HepG2 (cell line): ENCODE results near the gene ZKSCAN5. TPM values are rescaled to one million over a fixed set of nuclear protein-coding genes. Genes with fewer than 3 reads are reported as not detected.

Source experiments
- ATAC-seq: fragments of 200-7000 bp; cut with Tn5 transposase; 3 replicates; pipeline ENCODE4 v1.9.1; 2020; ENCODE audit warnings: mild to moderate bottlenecking, moderate library complexity
- BruUV-seq: library from RNA; stranded (reverse); fragments of 400-500 nt; replicated peaks from 2 replicates; lab custom pipeline; 2021; lab: Mats Ljungman, UMichigan
- CTCF ChIA-PET: fragments of 300-600 bp; formaldehyde crosslinking; extraction: SDS; loops from one replicate; lab custom pipeline; 2021; ENCODE audit warnings: low total read pairs, inconsistent platforms, low intra/inter-chr PET ratio; lab: Yijun Ruan, JAX
- POLR2A ChIA-PET: fragments of 350-600 bp; sonication (Branson Sonifier 250); formaldehyde crosslinking; loops from one replicate; lab custom pipeline; 2020; ENCODE audit warnings: antibody characterized with exemption, inconsistent platforms; lab: Yijun Ruan, JAX
- DNase-seq: peaks from one replicate; pipeline ENCODE4 v3.0.0-alpha.2; 2015; ENCODE audit warnings: low spot score
- FAIRE-seq: peaks from 3 replicates; lab custom pipeline; 2011; peaks lifted over from hg19 to GRCh38; lab: Jason Lieb, UNC
- H2AFZ ChIP-seq: one replicate; pipeline ENCODE4 v1.6.1; 2011; ENCODE audit warnings: low read length, inconsistent platforms
- H3K27ac ChIP-seq: fragments of 300-600 bp; 3 replicates; pipeline ENCODE4 v1.8.0; 2011; ENCODE audit warnings: mixed run types, mild to moderate bottlenecking, mixed read lengths, low read length, inconsistent platforms; ENCODE audit not compliant: insufficient read depth; ENCODE audit errors: extremely low read length
- H3K27me3 ChIP-seq, 2 experiments: fragments of 200-600 bp in 1 of 2; 2 replicates in 1 of 2; 3 replicates in 1 of 2; pipeline versions ENCODE4 v1.6.0 to v1.8.0; 2011; ENCODE audit warnings: low read length in 2 of 2, mild to moderate bottlenecking in 2 of 2, moderate library complexity in 2 of 2, inconsistent platforms in 1 of 2; ENCODE audit not compliant: insufficient read depth in 2 of 2, control insufficient read depth in 1 of 2
- H3K36me3 ChIP-seq, 2 experiments: fragments of 200-600 bp in 1 of 2; replicated peaks in 1 of 2; 2 replicates in 1 of 2; 3 replicates in 1 of 2; pipeline versions ENCODE4 v1.5.1 to v1.8.0; 2011; ENCODE audit warnings: low read length in 2 of 2, inconsistent platforms in 1 of 2; ENCODE audit not compliant: insufficient read depth in 2 of 2, control insufficient read depth in 1 of 2
- H3K4me1 ChIP-seq: 2 replicates; pipeline ENCODE4 v1.5.1; 2012; ENCODE audit warnings: low read length, inconsistent platforms; ENCODE audit not compliant: insufficient read depth
- H3K4me2 ChIP-seq: 2 replicates; pipeline ENCODE4 v1.6.0; 2011; ENCODE audit warnings: low read depth, low read length, inconsistent platforms
- H3K4me3 ChIP-seq, 3 experiments: fragments of 200-600 bp in 1 of 3; sonication (generic), shearing (Covaris generic) in 1 of 3; replicated peaks in 1 of 3; 2 replicates each; pipeline ENCODE4 v1.5.1; 2011 to 2016; ENCODE audit warnings: low read length in 3 of 3, inconsistent platforms in 2 of 3, low read depth in 2 of 3, mild to moderate bottlenecking in 2 of 3, control low read depth in 1 of 3, mixed read lengths in 1 of 3; ENCODE audit not compliant: insufficient read depth in 1 of 3
- H3K79me2 ChIP-seq: one replicate; pipeline ENCODE4 v1.6.1; 2011; ENCODE audit warnings: low read length, inconsistent platforms; ENCODE audit not compliant: insufficient read depth
- H3K9ac ChIP-seq: 2 replicates; pipeline ENCODE4 v1.6.0; 2011; ENCODE audit warnings: mild to moderate bottlenecking, low read depth, low read length, inconsistent platforms; ENCODE audit not compliant: insufficient read depth
- H3K9me3 ChIP-seq: 2 replicates; pipeline ENCODE4 v1.5.1; 2012; ENCODE audit warnings: mild to moderate bottlenecking, low read length
- H4K20me1 ChIP-seq: 2 replicates; pipeline ENCODE4 v1.6.0; 2011; ENCODE audit warnings: inconsistent platforms, mild to moderate bottlenecking, low read length, moderate library complexity; ENCODE audit not compliant: insufficient read depth
- BHLHE40 ChIP-seq: IDR thresholded peaks from 2 replicates; pipeline ENCODE4 v1.6.1; 2011; ENCODE audit warnings: low read length, improper control_type of control experiment
- CHD4 ChIP-seq: fragments of 200-600 bp; sonication (generic); IDR thresholded peaks from 2 replicates; pipeline ENCODE4 v1.7.0; 2017; ENCODE audit warnings: mild to moderate bottlenecking, low read length, borderline replicate concordance
- KDM1A ChIP-seq: IDR thresholded peaks from 2 replicates; pipeline ENCODE4 v1.6.1; 2016; ENCODE audit warnings: missing compliant biosample characterization
- KLF12 ChIP-seq: sonication (generic); formaldehyde crosslinking; IDR thresholded peaks from 2 replicates; pipeline ENCODE4 v1.4.0; 2020; ENCODE audit warnings: missing genetic modification reagents, borderline replicate concordance
- NAIF1 ChIP-seq: sonication (generic); formaldehyde crosslinking; IDR thresholded peaks from 2 replicates; pipeline ENCODE4 v1.5.0; 2020; ENCODE audit warnings: mild to moderate bottlenecking, missing genetic modification reagents, borderline replicate concordance
- SOX6 ChIP-seq, 2 experiments: fragments of 450-650 bp in 1 of 2; sonication (generic) in 1 of 2; formaldehyde crosslinking in 1 of 2; IDR thresholded peaks; 2 replicates each; pipeline versions ENCODE4 v1.4.0 to v1.6.1; 2017 to 2020; ENCODE audit warnings: antibody characterized with exemption in 1 of 2, mild to moderate bottlenecking in 1 of 2, missing genetic modification reagents in 1 of 2
- SSRP1 ChIP-seq: IDR thresholded peaks from 2 replicates; pipeline ENCODE4 v1.6.1; 2016; ENCODE audit warnings: control low read depth
- TAF1 ChIP-seq: sonication (generic); formaldehyde crosslinking; IDR thresholded peaks from 2 replicates; pipeline ENCODE4 v1.4.0; 2020; ENCODE audit warnings: missing genetic modification reagents
- ZFP90 ChIP-seq: sonication (generic); formaldehyde crosslinking; IDR thresholded peaks from 2 replicates; pipeline ENCODE4 v1.8.0; 2022; ENCODE audit warnings: missing genetic modification reagents, mild to moderate bottlenecking, inconsistent platforms, borderline replicate concordance
- ZFX ChIP-seq: sonication (generic); formaldehyde crosslinking; IDR thresholded peaks from 2 replicates; pipeline ENCODE4 v1.4.0; 2020; ENCODE audit warnings: mild to moderate bottlenecking, low read depth, missing genetic modification reagents, moderate library complexity
- ZMYM3 ChIP-seq: sonication (generic); formaldehyde crosslinking; IDR thresholded peaks from 2 replicates; pipeline ENCODE4 v1.5.1; 2020; ENCODE audit warnings: mild to moderate bottlenecking, missing genetic modification reagents
- ZNF121 ChIP-seq: sonication (generic); formaldehyde crosslinking; IDR thresholded peaks from 2 replicates; pipeline ENCODE4 v1.5.0; 2020; ENCODE audit warnings: mild to moderate bottlenecking, missing genetic modification reagents
- ZNF441 ChIP-seq: sonication (generic); formaldehyde crosslinking; IDR thresholded peaks from 2 replicates; pipeline ENCODE4 v1.7.0; 2021; ENCODE audit warnings: missing genetic modification reagents, borderline replicate concordance
- ZNF558 ChIP-seq: sonication (generic); formaldehyde crosslinking; IDR thresholded peaks from 2 replicates; pipeline ENCODE4 v1.9.0; 2022; ENCODE audit warnings: mild to moderate bottlenecking, missing genetic modification reagents, borderline replicate concordance
- ZNF616 ChIP-seq: sonication (generic); formaldehyde crosslinking; IDR thresholded peaks from 2 replicates; pipeline ENCODE4 v1.5.0; 2020; ENCODE audit warnings: low read depth, mild to moderate bottlenecking, missing genetic modification reagents
- ZNF777 ChIP-seq: sonication (generic); formaldehyde crosslinking; IDR thresholded peaks from 2 replicates; pipeline ENCODE4 v1.4.0; 2020; ENCODE audit warnings: missing genetic modification reagents
- WGBS: methylation state at CpG from one replicate; pipeline ENCODE4 v1.1.6; 2017; ENCODE audit warnings: low lambda C conversion rate; 5-methylcytosine and 5-hydroxymethylcytosine counted together
- in situ Hi-C: cut with HindIII; loops from 2 replicates; pipeline ENCODE4 v1.10.0; 2017; ENCODE audit warnings: low pct_unique_long_range_greater_than_20kb; ENCODE audit not compliant: extremely low pct_ligation_motif_present
- intact Hi-C: fragments of 100-400 bp; cut with micrococcal nuclease; formaldehyde crosslinking; loops from one replicate; pipeline ENCODE4 v1.10.0; 2022; ENCODE audit not compliant: unreplicated experiment
- polyA plus RNA-seq, 8 experiments: library from polyadenylated mRNA; depleted of rRNA in 3 of 8; stranded (reverse) in 7 of 8; unstranded in 1 of 8; fragments of >200 nt; fragmentation: Illumina TruSeq in 4 of 8; extraction: Trizol in 4 of 8; gene quantifications; 2 replicates each; pipeline versions ENCODE4 v1.2.1 to v1.2.3, GENCODE V29; 2011 to 2016; ENCODE audit warnings: low read depth in 4 of 8, missing spikeins in 1 of 8, mixed read lengths in 1 of 8; ENCODE audit not compliant: insufficient read depth in 1 of 8
- total RNA-seq, 5 experiments: library from RNA; depleted of rRNA; stranded (reverse); fragments of >200 nt; fragmentation: Illumina TruSeq; extraction: Trizol; gene quantifications; 2 replicates each; pipeline ENCODE4 v1.2.3, GENCODE V29; 2016; ENCODE audit warnings: low read depth in 1 of 5
- TF ChIP-seq, protein P1 (sequence below): sonication (generic); formaldehyde crosslinking; IDR thresholded peaks from 2 replicates; pipeline ENCODE4 v1.9.0; 2022; ENCODE audit warnings: low read depth, missing genetic modification reagents
- TF ChIP-seq, protein P2 (sequence below): IDR thresholded peaks from 2 replicates; pipeline ENCODE4 v1.6.1; 2012; ENCODE audit warnings: inconsistent platforms
- TF ChIP-seq, protein P3 (sequence below): sonication (generic); formaldehyde crosslinking; IDR thresholded peaks from 2 replicates; pipeline ENCODE4 v1.5.0; 2020; ENCODE audit warnings: mild to moderate bottlenecking, missing genetic modification reagents

ZKSCAN5 gene
- total and polyA plus RNA-seq, 2 of the 13 experiments (the other 11 are each of a cell fraction or from before 2014, with no cell fraction given): 5.5 to 11.7 TPM

DNA sequence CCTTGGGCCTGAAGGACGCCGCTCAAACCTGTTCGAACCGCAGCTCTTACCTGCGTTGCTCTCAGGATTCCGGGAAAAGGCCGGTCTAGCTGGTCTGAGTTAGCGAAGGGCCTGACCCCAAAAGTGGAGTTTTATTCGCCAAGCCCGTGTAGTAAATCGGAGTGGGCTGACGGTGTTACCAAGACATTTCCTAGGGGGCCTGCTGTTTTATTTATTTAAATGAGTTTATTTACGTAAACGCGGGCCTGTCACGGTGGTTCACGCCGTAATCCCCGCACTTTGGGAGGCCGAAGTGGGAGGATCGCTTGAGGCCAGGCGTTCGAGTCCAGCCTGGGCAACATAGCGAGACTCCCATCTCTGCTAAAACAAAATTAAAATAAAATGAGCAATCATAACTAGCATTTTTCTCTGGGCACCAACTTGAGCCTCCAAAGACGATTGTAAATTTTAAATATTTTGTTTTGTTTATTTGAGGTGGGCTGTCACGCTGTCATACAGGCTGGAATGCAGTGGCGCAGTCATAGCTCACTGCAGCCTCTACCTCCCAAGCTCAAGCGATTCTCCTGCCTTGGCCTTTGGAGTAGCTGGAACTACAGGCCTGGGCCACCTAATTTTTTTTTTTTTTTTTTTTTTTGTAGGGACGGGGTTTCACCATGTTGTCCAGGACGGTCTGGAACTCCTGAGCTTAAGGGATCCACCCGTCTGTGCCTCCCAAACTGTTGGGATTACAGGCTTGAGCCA, 54.9 kb downstream of the ZKSCAN5 start:
- no peak for DNase-seq
- H4K20me1 ChIP-seq: peaks cover 5% of the 10 kb centered on the region; the same call in 1 of the 2 replicates
- peaks cover 46% of the 10 kb centered on the region for H3K79me2 ChIP-seq
- H3K27ac ChIP-seq: peak overlapping the region; percentile 95
- intact Hi-C loops: loop anchor here (2.0 to 5.0 kb wide), 2 partner anchors 57 kb away; partner anchors contain the start of genes ZKSCAN5, ZNF394 and ZSCAN25
- peak overlapping the region; percentile 87 to 99 (median 98) for H3K4me3 ChIP-seq
- peak overlapping the region; percentile 100 for H3K9ac ChIP-seq
- peak overlapping the region; percentile 80 for H3K4me2 ChIP-seq
- peaks cover 43% of the 10 kb centered on the region for H3K4me1 ChIP-seq
- no peak for ATAC-seq
- no peak overlapping the region for H2AFZ ChIP-seq
- CTCF ChIA-PET: no interaction called here
- POLR2A ChIA-PET: interaction anchor here (0.7 to 3.6 kb wide), 16 partner anchors 13 to 431 kb away, joined by 3 to 42 read pairs (median 6); partner anchors contain the start of genes AZGP1, ZKSCAN5, ZNF394 and ZSCAN25
- no peak for FAIRE-seq
- 8% methylated on average over 27 of the region's 31 CpGs for WGBS
- H3K9me3 ChIP-seq: no peaks in the 10 kb centered on the region
- H3K36me3 ChIP-seq: peaks cover 15 to 53% of the 10 kb centered on the region in 2 experiments
- in situ Hi-C loops: no loop called here
- no TSS peak for BruUV-seq
- no peaks in the 10 kb centered on the region; a peak in 1 of 5 replicates for H3K27me3 ChIP-seq
- TF ChIP-seq ZNF558 (CRISPR knock-in tag) (peak; percentile 53; the same call in 1 of the 2 replicates), CHD4 (0 out of 2 replicates have a peak, but pooled peaks have one; percentile 41), ZMYM3 (CRISPR knock-in tag) (peak; percentile 32; the same call in 1 of the 2 replicates), KLF12 (0 out of 2 replicates have a peak, but pooled peaks have one; percentile 11), SOX6 (IDR thresholded peaks at IDR 0.05) (no peak), SOX6 (CRISPR knock-in tag; IDR thresholded peaks at IDR 0.05) (no peak), SSRP1 (CRISPR knock-in tag) (0 out of 2 replicates have a peak, but pooled peaks have one; percentile 6), ZNF616 (CRISPR knock-in tag) (no peak), KDM1A (CRISPR knock-in tag) (peak; percentile 32; the same call in 1 of the 2 replicates), BHLHE40 (no peak), NAIF1 (0 out of 2 replicates have a peak, but pooled peaks have one; percentile 46), ZFP90 (CRISPR knock-in tag) (peak; percentile 23; the same call in 1 of the 2 replicates), ZNF121 (CRISPR knock-in tag) (peak; percentile 94), ZNF777 (no peak), TAF1 (CRISPR knock-in tag) (no peak), ZFX (CRISPR knock-in tag) (0 out of 2 replicates have a peak, but pooled peaks have one; percentile 0), ZNF441 (0 out of 2 replicates have a peak, but pooled peaks have one; percentile 29)
- TF ChIP-seq, protein P1, sequence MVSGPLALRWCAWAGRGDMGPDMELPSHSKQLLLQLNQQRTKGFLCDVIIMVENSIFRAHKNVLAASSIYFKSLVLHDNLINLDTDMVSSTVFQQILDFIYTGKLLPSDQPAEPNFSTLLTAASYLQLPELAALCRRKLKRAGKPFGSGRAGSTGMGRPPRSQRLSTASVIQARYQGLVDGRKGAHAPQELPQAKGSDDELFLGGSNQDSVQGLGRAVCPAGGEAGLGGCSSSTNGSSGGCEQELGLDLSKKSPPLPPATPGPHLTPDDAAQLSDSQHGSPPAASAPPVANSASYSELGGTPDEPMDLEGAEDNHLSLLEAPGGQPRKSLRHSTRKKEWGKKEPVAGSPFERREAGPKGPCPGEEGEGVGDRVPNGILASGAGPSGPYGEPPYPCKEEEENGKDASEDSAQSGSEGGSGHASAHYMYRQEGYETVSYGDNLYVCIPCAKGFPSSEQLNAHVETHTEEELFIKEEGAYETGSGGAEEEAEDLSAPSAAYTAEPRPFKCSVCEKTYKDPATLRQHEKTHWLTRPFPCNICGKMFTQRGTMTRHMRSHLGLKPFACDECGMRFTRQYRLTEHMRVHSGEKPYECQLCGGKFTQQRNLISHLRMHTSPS: 0 out of 2 replicates have a peak, but pooled peaks have one; percentile 16
- TF ChIP-seq, protein P2, sequence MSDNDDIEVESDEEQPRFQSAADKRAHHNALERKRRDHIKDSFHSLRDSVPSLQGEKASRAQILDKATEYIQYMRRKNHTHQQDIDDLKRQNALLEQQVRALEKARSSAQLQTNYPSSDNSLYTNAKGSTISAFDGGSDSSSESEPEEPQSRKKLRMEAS: no peak
- TF ChIP-seq, protein P3, sequence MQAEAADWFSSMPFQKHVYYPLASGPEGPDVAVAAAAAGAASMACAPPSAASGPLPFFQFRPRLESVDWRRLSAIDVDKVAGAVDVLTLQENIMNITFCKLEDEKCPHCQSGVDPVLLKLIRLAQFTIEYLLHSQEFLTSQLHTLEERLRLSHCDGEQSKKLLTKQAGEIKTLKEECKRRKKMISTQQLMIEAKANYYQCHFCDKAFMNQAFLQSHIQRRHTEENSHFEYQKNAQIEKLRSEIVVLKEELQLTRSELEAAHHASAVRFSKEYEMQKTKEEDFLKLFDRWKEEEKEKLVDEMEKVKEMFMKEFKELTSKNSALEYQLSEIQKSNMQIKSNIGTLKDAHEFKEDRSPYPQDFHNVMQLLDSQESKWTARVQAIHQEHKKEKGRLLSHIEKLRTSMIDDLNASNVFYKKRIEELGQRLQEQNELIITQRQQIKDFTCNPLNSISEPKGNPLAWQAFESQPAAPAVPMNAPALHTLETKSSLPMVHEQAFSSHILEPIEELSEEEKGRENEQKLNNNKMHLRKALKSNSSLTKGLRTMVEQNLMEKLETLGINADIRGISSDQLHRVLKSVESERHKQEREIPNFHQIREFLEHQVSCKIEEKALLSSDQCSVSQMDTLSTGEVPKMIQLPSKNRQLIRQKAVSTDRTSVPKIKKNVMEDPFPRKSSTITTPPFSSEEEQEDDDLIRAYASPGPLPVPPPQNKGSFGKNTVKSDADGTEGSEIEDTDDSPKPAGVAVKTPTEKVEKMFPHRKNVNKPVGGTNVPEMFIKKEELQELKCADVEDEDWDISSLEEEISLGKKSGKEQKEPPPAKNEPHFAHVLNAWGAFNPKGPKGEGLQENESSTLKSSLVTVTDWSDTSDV (CRISPR knock-in tag): 0 out of 2 replicates have a peak, but pooled peaks have one; percentile 3
